ENCODE data around the gene IGSF3. TPM values are rescaled to one million over a fixed set of nuclear protein-coding genes. Genes with fewer than 3 reads are reported as not detected.
A peak's percentile ranks its signal among the peaks of the same experiment; 100 is the strongest.

The IGSF3 gene
- total and polyA plus RNA-seq, 7 donors = 0.34 to 1.2 (median 0.49) TPM

GRCh38 chr1:116671072-116671760 is 3.7 kb upstream of the IGSF3 start:
- H3K9me3 ChIP-seq = no peaks in the 10 kb centered on the region
- H3K27me3 ChIP-seq (ENCODE audit: insufficient read depth in 3 of 3, low read length in 2 of 3) = peaks cover under 1 to 38% (median 5%) of the 10 kb centered on the region in 3 donors
- H3K4me1 ChIP-seq = peaks cover 8% of the 10 kb centered on the region
- H3K27ac ChIP-seq = no peak overlapping the region
- DNase-seq (no peak), ATAC-seq (no peak)
- TF ChIP-seq CTCF (IDR thresholded peaks at IDR 0.05) = no peak
- H3K36me3 ChIP-seq (ENCODE audit: insufficient read depth in 1 of 2, low read depth in 1 of 2) = no peaks in the 10 kb centered on the region
- 52 to 61% (median 52%) methylated on average over 7 of the region's 7 CpGs for WGBS, 3 donors
- H3K4me3 ChIP-seq = no peak overlapping the region
- intact Hi-C loops (cut with DNase I) = no loop called here

- intact Hi-C loops (cut with DNase I) = no loop called here
- TF ChIP-seq CTCF (IDR thresholded peaks at IDR 0.05) = no peak
- ATAC-seq (no peak), DNase-seq (no peak)
- Histone ChIP-seq H3K27ac (no peak overlapping the region), H3K4me1 (peaks cover 8% of the 10 kb centered on the region), H3K9me3 (no peaks in the 10 kb centered on the region), H3K27me3 (ENCODE audit: insufficient read depth in 3 of 3, low read length in 2 of 3) (peaks cover 0 to 66% (median 16%) of the 10 kb centered on the region in 3 donors), H3K36me3 (ENCODE audit: insufficient read depth in 1 of 2, low read depth in 1 of 2) (no peaks in the 10 kb centered on the region), H3K4me3 (no peak overlapping the region)
- WGBS, 3 donors = 89 to 92% (median 90%) methylated on average over 7 of the region's 7 CpGs
These were observed 744 bp upstream of the IGSF3 start for GRCh38 chr1:116668277-116668676.

- ATAC-seq (no peak), DNase-seq (no peak)
- WGBS, 3 donors = 0 to 1% (median 1%) methylated on average over 23 to 43 of the region's 45 CpGs
- intact Hi-C loops (cut with DNase I) = no loop called here
- no peaks in the 10 kb centered on the region for H3K36me3 ChIP-seq (ENCODE audit: insufficient read depth in 1 of 2, low read depth in 1 of 2)
- peak overlapping the region; percentile 71 for H3K4me3 ChIP-seq
- TF ChIP-seq CTCF (IDR thresholded peaks at IDR 0.05) = no peak
- H3K27me3 ChIP-seq (ENCODE audit: insufficient read depth in 3 of 3, low read length in 2 of 3) = peaks cover 0 to 73% (median 16%) of the 10 kb centered on the region in 3 donors
- peaks cover 8% of the 10 kb centered on the region for H3K4me1 ChIP-seq
- H3K27ac ChIP-seq = no peak overlapping the region
- H3K9me3 ChIP-seq = no peaks in the 10 kb centered on the region
These were observed 407 bp downstream of the IGSF3 start for GRCh38 chr1:116667078-116667574.

- no peak for TF ChIP-seq CTCF (IDR thresholded peaks at IDR 0.05)
- no peaks in the 10 kb centered on the region for H3K36me3 ChIP-seq (ENCODE audit: insufficient read depth in 1 of 2, low read depth in 1 of 2)
- ATAC-seq = no peak
- DNase-seq = no peak
- peaks cover 8% of the 10 kb centered on the region for H3K4me1 ChIP-seq
- WGBS, 3 donors = 8 to 14% (median 10%) methylated on average over 28 of the region's 28 CpGs
- no peak overlapping the region for H3K27ac ChIP-seq
- intact Hi-C loops (cut with DNase I) = no loop called here
- H3K9me3 ChIP-seq = no peaks in the 10 kb centered on the region
- H3K27me3 ChIP-seq (ENCODE audit: insufficient read depth in 3 of 3, low read length in 2 of 3) = peaks cover 0 to 73% (median 16%) of the 10 kb centered on the region in 3 donors
- H3K4me3 ChIP-seq = peak overlapping the region; percentile 71
These were observed 1.1 kb downstream of the IGSF3 start for GRCh38 chr1:116666187-116667077.

Measured in psoas muscle (tissue), 8 donors.